ACC112 (cell line): ENCODE results near the gene FOXC2.

Source experiments
- H2AFZ ChIP-seq: fragments of 200-600 bp; sonication (generic); one replicate; pipeline ENCODE4 v1.6.0; 2017; ENCODE audit warnings: antibody characterized with exemption, low read length; ENCODE audit not compliant: unreplicated experiment
- H3K27ac ChIP-seq: fragments of 200-600 bp; sonication (generic); 2 replicates; pipeline ENCODE4 v1.5.1; 2014; ENCODE audit warnings: low read depth, mild to moderate bottlenecking, antibody characterized with exemption, low read length, moderate library complexity
- H3K27me3 ChIP-seq: fragments of 200-600 bp; sonication (generic); 2 replicates; pipeline ENCODE4 v1.6.1; 2014; ENCODE audit warnings: mild to moderate bottlenecking, antibody characterized with exemption, low read length, moderate library complexity, mixed read lengths; ENCODE audit not compliant: insufficient read depth
- H3K36me3 ChIP-seq: fragments of 200-600 bp; sonication (generic); 2 replicates; pipeline ENCODE4 v1.6.1; 2016; ENCODE audit warnings: mild to moderate bottlenecking, antibody characterized with exemption, low read length, moderate library complexity, mixed read lengths; ENCODE audit not compliant: insufficient read depth
- H3K4me1 ChIP-seq: fragments of 200-600 bp; sonication (generic); one replicate; pipeline ENCODE4 v1.6.1; 2016; ENCODE audit warnings: low read length, mixed read lengths; ENCODE audit not compliant: insufficient read depth, unreplicated experiment, control insufficient read depth
- H3K4me3 ChIP-seq: fragments of 200-600 bp; sonication (generic); 2 replicates; pipeline ENCODE4 v1.5.1; 2014; ENCODE audit warnings: mild to moderate bottlenecking, low read depth, low read length
- H3K79me2 ChIP-seq: fragments of 200-600 bp; sonication (generic); one replicate; pipeline ENCODE4 v1.6.0; 2016; ENCODE audit warnings: low read length; ENCODE audit not compliant: control insufficient read depth, unreplicated experiment, insufficient read depth

The FOXC2 gene

DNA sequence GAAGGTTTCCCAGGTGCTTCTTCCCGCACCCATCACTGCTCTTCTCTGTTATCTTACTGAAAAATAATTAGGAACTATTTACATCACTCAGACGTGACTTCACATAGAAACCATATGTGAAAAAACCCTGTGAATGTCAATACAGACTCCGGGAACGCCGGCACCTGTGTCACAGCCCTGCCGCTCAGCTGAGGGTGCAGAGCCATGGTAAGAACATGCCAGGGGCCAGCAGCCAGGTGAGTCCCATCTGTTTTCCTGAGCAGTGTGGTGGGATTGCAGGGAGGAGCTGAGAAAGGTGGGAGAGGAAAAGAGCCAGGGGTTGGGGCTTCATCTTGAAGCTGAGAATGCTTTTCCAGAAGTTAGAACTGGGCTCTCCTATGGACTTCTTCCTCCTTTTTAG lies 42.6 kb upstream of the FOXC2 start:
- Histone ChIP-seq H3K4me1 (peaks cover 1% of the 10 kb centered on the region), H3K4me3 (no peak overlapping the region)

DNA sequence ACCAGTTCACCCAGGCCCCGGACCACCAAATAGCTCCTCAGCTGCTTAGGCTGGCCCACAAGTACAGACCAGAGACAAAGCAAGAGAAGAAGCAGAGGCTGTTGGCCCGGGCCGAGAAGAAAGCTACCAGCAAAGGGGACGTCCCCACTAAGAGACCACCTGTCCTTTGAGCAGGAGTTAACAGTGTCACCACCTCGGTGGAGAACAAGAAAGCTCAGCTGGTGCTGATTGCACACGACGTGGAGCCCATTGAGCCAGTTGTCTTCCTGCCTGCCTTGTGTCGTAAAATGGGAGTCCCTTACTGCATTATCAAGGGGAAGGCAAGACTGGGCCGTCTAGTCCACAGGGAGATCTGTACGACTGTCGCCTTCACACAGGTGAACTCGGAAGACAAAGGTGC lies 40.9 kb upstream of the FOXC2 start:
- no peaks in the 10 kb centered on the region for H3K79me2 ChIP-seq
- H3K36me3 ChIP-seq = no peaks in the 10 kb centered on the region
- peaks cover 2% of the 10 kb centered on the region for H3K4me1 ChIP-seq
- H3K27me3 ChIP-seq = peaks cover 24% of the 10 kb centered on the region
- H2AFZ ChIP-seq = no peak overlapping the region
- no peak overlapping the region for H3K27ac ChIP-seq
- no peak overlapping the region for H3K4me3 ChIP-seq

More for the DNA sequence above, 42.6 kb upstream of the FOXC2 start:
- Histone ChIP-seq H3K79me2 (no peaks in the 10 kb centered on the region), H2AFZ (no peak overlapping the region), H3K27me3 (peaks cover 28% of the 10 kb centered on the region), H3K27ac (no peak overlapping the region), H3K36me3 (no peaks in the 10 kb centered on the region)

DNA sequence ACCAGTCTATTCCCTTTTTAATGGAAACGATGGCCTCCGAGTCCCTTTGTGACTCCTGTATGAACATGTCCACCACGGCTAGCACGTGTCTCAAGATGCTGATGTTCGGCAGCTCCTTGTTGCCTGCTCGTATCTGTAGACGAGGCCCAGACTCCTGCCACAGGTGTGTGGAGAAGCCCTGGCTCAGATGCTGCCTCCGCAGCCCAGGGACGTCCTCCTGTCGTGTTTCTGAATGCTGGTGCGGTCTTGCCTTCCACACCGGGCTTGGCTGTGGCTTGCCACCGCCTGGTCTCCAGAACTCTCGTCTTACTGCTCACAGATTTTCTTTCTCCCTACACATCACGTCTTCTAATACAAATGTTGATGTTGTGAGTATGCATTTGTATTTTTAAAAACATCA lies 39.3 kb upstream of the FOXC2 start:
- Histone ChIP-seq H3K36me3 (no peaks in the 10 kb centered on the region), H3K27ac (no peak overlapping the region), H3K4me1 (peaks cover 2% of the 10 kb centered on the region), H3K27me3 (peaks cover 14% of the 10 kb centered on the region), H3K4me3 (no peak overlapping the region), H2AFZ (no peak overlapping the region), H3K79me2 (no peaks in the 10 kb centered on the region)

DNA sequence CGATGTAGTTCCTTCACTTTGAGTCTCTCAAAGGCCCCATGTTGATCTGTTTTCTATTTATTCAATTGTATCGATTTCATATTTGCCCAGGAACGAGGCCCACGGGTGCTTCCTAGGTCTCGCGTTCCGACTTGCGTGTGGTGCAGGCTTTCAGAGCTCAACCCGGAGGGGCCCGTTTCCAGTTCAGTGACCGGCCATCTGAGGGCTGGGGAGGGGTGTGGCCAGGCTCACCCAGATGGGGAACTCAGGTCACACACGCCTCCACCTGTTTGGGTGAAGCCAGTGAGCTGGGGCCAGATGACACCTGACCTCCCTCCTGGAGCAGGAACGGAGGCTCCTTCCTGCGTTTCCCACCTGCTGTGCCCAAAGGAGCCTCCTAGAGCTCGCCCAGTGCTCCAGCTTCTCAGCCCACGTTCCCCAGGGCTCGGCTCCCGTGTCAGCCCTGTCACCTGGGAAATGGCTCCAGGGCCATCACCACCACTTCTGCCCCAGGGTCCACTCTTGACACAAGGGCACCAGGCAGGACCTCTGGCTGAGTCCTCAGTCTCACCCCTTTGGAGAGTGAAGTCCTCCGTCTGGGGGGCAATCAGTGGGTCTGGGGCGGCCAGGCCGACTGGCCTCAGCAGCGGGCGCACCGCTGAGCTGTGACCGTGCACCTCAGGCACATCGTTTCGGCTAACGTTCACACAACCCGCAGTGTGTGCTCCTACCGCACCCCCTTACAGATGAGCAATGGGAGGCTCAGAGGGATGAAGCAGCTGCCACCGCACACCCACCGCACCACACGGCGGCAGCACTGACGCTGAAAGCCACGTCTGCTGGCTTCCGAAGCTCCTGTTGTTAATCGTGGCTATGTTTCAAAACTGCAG lies 38.3 kb upstream of the FOXC2 start:
- Histone ChIP-seq H3K27me3 (peaks cover 8% of the 10 kb centered on the region), H3K27ac (no peak overlapping the region), H2AFZ (no peak overlapping the region), H3K79me2 (no peaks in the 10 kb centered on the region), H3K4me3 (no peak overlapping the region), H3K4me1 (peaks cover 2% of the 10 kb centered on the region), H3K36me3 (no peaks in the 10 kb centered on the region)

DNA sequence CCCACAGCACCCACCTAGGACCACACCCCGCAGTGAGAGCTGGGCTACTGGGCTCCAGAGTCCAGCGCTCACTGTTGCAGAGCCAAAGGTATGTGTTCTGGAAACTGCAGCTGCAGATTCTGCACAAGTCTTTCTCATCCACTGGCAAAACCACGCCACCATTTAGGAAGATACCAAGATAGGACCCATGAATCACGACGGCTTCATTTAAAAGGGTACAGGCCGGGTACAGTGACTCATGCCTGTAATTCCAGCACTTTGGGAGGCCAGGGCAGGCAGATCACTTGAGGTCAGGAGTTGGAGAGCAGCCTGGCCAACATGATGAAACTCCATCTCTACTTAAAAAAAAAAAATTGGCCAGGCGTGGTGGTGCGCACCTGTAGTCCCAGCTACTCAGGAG lies 37.5 kb upstream of the FOXC2 start:
- H3K4me3 ChIP-seq = no peak overlapping the region

DNA sequence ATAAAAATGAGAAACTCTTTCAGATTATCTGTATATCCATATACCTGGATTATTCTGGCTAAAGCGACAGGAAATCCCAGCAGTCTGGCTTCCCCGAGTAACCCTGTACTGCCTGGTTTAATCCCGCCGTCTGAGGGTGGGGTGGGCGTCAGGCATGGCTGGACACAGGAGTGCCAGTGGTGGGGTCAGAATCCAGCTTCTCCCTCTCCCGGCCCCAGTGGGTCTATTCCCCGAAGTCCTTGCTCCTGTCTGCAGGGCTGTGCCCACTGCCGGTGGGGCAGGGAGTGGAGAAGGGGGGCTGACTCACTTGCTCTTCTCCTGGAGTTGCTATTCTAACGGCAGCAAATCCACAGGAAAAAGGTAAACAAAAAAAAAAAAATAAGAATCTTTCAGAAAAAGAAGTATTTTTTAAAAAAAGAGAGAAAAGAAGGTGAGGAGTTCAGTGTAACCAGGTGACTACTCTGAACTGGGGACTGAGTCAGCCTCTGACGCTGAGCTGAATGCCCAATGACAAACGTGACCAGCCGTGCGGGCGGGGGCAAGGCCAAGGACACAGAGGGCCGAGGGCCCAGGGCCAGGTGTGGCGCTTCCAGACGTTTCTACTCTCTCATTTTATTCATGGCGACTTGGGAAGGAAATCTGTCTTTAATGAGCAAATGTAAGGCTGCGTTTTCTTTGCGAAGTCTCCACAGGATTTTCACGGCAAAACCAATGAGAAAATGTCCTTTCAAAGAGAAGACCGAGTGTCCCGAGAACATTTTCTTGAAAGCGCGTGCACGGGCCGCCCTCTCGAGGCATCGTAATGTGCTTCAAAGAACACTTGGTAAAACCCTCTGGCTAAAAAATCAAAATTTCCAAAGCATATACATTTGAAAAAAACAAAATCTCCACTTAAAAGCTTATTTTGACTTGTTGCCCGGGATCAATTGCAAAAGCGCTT lies 36.1 kb upstream of the FOXC2 start:
- no peaks in the 10 kb centered on the region for H3K36me3 ChIP-seq
- H3K4me1 ChIP-seq = peaks cover 2% of the 10 kb centered on the region
- H3K79me2 ChIP-seq = no peaks in the 10 kb centered on the region
- no peaks in the 10 kb centered on the region for H3K27me3 ChIP-seq
- no peak overlapping the region for H3K27ac ChIP-seq
- H3K4me3 ChIP-seq = no peak overlapping the region
- H2AFZ ChIP-seq = no peak overlapping the region

More for the DNA sequence above, 37.5 kb upstream of the FOXC2 start:
- Histone ChIP-seq H3K36me3 (no peaks in the 10 kb centered on the region), H2AFZ (no peak overlapping the region), H3K27ac (no peak overlapping the region), H3K79me2 (no peaks in the 10 kb centered on the region), H3K4me1 (peaks cover 2% of the 10 kb centered on the region), H3K27me3 (peaks cover 2% of the 10 kb centered on the region)

DNA sequence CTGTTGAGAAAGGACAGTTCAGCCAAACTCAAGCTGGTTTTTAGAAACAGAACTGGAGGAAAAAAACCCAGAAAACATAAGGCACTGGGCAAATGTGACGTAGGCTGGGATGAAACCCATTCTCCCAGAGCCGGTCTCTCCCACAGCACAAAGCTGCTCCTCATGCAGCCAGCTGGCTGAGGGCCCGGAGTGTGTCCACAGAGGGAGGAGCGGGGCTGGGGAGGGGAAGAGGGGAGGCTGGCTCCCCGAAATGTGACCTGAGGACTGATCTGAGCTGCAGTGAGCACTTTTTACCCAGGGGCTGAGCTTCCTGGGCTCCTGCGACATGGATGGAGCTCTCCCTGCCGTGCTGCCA lies 35.5 kb upstream of the FOXC2 start:
- Histone ChIP-seq H3K4me1 (peaks cover 2% of the 10 kb centered on the region), H2AFZ (no peak overlapping the region), H3K27me3 (no peaks in the 10 kb centered on the region), H3K4me3 (no peak overlapping the region), H3K27ac (no peak overlapping the region), H3K79me2 (no peaks in the 10 kb centered on the region), H3K36me3 (no peaks in the 10 kb centered on the region)

DNA sequence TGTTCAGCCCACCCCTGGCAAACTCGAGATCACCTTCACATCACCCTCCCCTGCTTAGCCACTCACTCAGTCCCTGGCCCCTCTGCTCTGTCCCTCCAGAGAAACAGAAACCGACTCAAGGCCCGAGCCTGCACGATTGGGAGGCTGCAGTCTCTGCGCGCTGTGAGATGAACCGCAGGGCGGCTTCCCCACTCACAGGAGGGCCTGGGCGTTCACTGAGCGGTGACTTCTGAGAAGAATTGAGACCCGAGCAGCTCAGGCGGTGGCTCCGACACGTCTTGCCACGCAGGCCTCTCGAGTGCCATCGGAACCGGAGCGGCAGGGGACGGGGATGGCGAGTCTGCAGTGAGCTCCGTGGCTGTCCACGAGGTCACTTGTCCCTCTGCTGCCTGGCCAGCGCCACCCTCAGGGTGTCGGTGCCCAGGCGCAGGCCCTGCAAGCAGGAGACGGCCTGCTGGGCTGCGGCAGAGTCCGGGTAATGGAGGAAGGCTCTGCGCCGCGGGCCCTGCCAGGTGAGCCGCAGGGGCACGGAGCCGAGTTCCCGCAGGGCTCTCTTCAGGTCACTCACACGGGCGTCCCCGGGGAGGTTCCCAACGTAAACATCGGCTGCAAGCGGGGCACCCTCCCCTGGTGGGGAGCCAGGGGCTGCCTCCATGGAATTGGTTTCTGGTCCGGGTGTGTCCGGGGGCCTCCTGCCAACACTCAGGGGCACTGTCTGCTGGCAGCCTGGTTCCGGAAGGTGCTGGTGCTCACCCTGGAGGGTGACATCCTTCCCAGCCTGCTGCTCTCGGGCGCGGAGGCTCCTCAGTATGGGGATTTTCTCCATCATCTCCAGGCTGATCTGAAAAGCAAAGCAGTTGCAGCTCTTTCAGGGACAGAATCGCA lies 34.7 kb upstream of the FOXC2 start:
- peaks cover 2% of the 10 kb centered on the region for H3K4me1 ChIP-seq
- H3K4me3 ChIP-seq = no peak overlapping the region
- H3K27me3 ChIP-seq = no peaks in the 10 kb centered on the region
- H3K36me3 ChIP-seq = no peaks in the 10 kb centered on the region
- H2AFZ ChIP-seq = no peak overlapping the region
- H3K79me2 ChIP-seq = no peaks in the 10 kb centered on the region
- H3K27ac ChIP-seq = no peak overlapping the region

DNA sequence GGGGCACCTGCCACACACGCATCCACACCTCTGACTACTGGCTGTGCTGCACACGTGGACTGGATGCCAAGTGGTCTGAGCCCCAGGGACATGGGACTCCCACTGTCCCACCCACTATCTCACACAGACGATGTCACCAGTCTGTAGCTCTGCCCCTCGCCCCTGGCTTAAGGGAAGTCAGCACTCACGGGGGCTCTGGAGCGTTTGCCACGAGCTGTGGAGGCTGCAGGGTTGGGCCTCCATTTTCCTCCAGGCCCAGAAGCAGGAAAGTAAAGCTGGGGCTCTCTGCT lies 34.2 kb upstream of the FOXC2 start:
- Histone ChIP-seq H3K27ac (no peak overlapping the region), H3K36me3 (no peaks in the 10 kb centered on the region), H3K79me2 (no peaks in the 10 kb centered on the region), H3K4me1 (peaks cover 2% of the 10 kb centered on the region), H3K27me3 (no peaks in the 10 kb centered on the region), H2AFZ (no peak overlapping the region), H3K4me3 (no peak overlapping the region)

DNA sequence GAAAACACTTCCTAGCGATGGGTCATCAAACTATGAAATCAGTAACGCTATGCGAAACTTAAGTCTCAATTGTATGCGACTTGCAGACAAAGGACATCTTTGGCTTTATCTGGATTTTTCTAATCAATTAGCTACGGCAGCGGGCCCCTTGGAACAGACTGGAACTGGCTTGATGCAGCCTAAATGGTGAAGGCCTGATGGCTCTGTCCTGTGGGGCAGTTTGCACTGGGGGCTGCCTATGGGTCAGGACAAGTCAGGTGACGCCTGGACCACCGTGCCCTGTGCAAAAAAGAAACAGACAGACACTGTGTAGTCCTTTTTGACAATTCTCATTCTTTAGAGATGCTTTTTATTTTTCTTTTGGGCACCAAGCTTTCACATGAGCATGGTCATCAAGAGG lies 33.6 kb upstream of the FOXC2 start:
- Histone ChIP-seq H3K79me2 (no peaks in the 10 kb centered on the region), H3K36me3 (peaks cover 3% of the 10 kb centered on the region; the same call in 1 of the 2 replicates), H3K27ac (no peak overlapping the region), H2AFZ (no peak overlapping the region), H3K4me3 (no peak overlapping the region), H3K4me1 (peaks cover 2% of the 10 kb centered on the region), H3K27me3 (no peaks in the 10 kb centered on the region)
